CD4-positive, alpha-beta memory T cell (primary cell): ENCODE data around the gene LRRC30. TPM values are rescaled to one million over a fixed set of nuclear protein-coding genes. Genes with fewer than 3 reads are reported as not detected.

Experiments
- CTCF ChIA-PET: fragments of 350-600 bp; sonication (Branson Sonifier 250); formaldehyde crosslinking; loops from one replicate; lab custom pipeline; 2021; ENCODE audit warnings: inconsistent platforms; ENCODE audit not compliant: partially characterized antibody; lab: Charles Lee
- POLR2A ChIA-PET: fragments of 350-600 bp; sonication (Branson Sonifier 250); formaldehyde crosslinking; loops from one replicate; lab custom pipeline; 2021; ENCODE audit not compliant: partially characterized antibody; lab: Charles Lee
- DNase-seq, 5 donors: peaks; one replicate each; pipeline versions ENCODE4 v3.0.0 to v3.0.0-alpha.2; 2020 to 2022; ENCODE audit warnings: mixed read lengths in 1 of 5
- H3K27ac ChIP-seq: one replicate; pipeline ENCODE4 v1.7.0; 2013; ENCODE audit warnings: low read depth, low read length
- H3K27me3 ChIP-seq: 2 replicates; pipeline ENCODE4 v1.7.0; 2013; ENCODE audit warnings: mild to moderate bottlenecking, low read length, moderate library complexity; ENCODE audit not compliant: insufficient read depth
- H3K36me3 ChIP-seq: 2 replicates; pipeline ENCODE4 v1.7.0; 2013; ENCODE audit warnings: mild to moderate bottlenecking, low read length, moderate library complexity; ENCODE audit not compliant: insufficient read depth
- H3K4me1 ChIP-seq: 2 replicates; pipeline ENCODE4 v1.7.0; 2013; ENCODE audit warnings: mild to moderate bottlenecking, low read length, moderate library complexity; ENCODE audit not compliant: insufficient read depth
- H3K4me3 ChIP-seq, 2 donors: one replicate each; pipeline ENCODE4 v1.7.0; 2013; ENCODE audit warnings: low read length in 2 of 2, mild to moderate bottlenecking in 1 of 2
- H3K9me3 ChIP-seq, 2 donors: one replicate each; pipeline ENCODE4 v1.7.0; 2013; ENCODE audit warnings: low read length in 2 of 2, control low read depth in 1 of 2; ENCODE audit not compliant: control insufficient read depth in 1 of 2
- H3K27ac Mint-ChIP-seq, 7 donors: one replicate each; pipeline ENCODE4 v1.8.0; 2020 to 2021; ENCODE audit warnings: mixed read lengths in 7 of 7, mild to moderate bottlenecking in 6 of 7, inconsistent platforms in 3 of 7, moderate library complexity in 3 of 7
- H3K27me3 Mint-ChIP-seq, 2 donors: one replicate each; pipeline ENCODE4 v1.8.0; 2020 to 2021; ENCODE audit warnings: mixed read lengths in 2 of 2
- H3K36me3 Mint-ChIP-seq, 2 donors: one replicate each; pipeline ENCODE4 v1.8.0; 2020 to 2021; ENCODE audit warnings: mixed read lengths in 2 of 2, inconsistent platforms in 1 of 2, mild to moderate bottlenecking in 1 of 2
- H3K4me1 Mint-ChIP-seq, 4 donors: one replicate each; pipeline ENCODE4 v1.8.0; 2020 to 2021; ENCODE audit warnings: mixed read lengths in 4 of 4, mild to moderate bottlenecking in 1 of 4
- H3K4me3 Mint-ChIP-seq, 8 donors: one replicate each; pipeline ENCODE4 v1.8.0; 2020 to 2021; ENCODE audit warnings: mixed read lengths in 8 of 8, mild to moderate bottlenecking in 7 of 8, moderate library complexity in 6 of 8, inconsistent platforms in 3 of 8
- H3K9me3 Mint-ChIP-seq, 8 donors: one replicate each; pipeline ENCODE4 v1.8.0; 2020 to 2021; ENCODE audit warnings: mixed read lengths in 8 of 8, mild to moderate bottlenecking in 5 of 8, inconsistent platforms in 3 of 8, moderate library complexity in 1 of 8
- intact Hi-C: fragments of 100-400 bp; cut with micrococcal nuclease; formaldehyde crosslinking; loops from one replicate; pipeline ENCODE4 v1.15.1; 2023
- polyA plus RNA-seq, 2 donors: library from polyadenylated mRNA; unstranded; fragments of 300-500 nt; fragmentation: Illumina TruSeq; gene quantifications; one replicate each; pipeline ENCODE4 v1.2.3, GENCODE V29; 2021
- total RNA-seq, 2 experiments: library from RNA; stranded (reverse); gene quantifications; one replicate each; pipeline ENCODE4 v1.2.3, GENCODE V29; 2021

The LRRC30 gene
- total RNA-seq, result not detected
- polyA plus RNA-seq, result not detected

DNA sequence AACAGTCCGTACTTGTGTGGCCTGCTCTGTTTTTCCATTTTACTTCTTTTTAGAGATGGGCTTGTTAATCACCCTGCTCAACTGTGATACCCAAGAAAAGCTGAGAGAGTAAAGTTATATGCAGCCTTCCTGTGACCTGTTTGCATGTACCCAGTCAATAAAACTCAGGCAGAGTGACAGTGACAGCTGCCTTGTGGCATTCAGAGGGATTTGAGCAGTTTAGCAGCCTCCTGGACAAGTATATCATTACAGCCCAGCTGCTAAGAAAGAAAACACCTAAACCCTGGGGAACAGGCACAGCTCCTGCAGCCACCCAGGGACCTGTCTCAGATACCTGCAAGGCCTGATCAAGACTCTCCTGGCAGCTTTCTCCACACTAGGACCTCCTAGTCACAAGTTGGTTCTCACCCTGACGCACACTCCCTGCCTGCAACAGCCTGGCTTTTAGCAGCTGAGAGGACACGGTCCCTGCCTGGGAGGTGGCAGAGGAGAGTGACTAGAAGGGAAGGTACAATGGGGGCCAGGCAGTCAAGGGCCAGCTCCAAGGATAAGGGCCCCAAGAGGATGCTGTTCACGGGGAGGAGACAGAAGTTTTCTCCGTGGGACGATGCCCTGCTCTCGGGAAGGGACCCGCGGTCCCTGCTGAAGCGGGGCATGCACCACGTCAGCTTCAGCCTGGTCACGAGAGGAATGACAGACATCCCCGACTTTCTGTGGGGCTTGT is at the start of gene LRRC30:
TSS of gene LRRC30 (plus strand) at position 464 of the 724 bp plus-strand sequence. CDS start at position 514, 50 bp downstream.
- H3K27me3 ChIP-seq, result no peaks in the 10 kb centered on the region
- CTCF ChIA-PET, result no interaction called here
- POLR2A ChIA-PET, result no interaction called here
- Mint-ChIP-seq H3K9me3 (peaks cover 0 to 7% (median 0%) of the 10 kb centered on the region in 8 donors), H3K4me1 (no peaks in the 10 kb centered on the region), H3K36me3 (no peaks in the 10 kb centered on the region), H3K4me3 (no peak within 1 kb of the TSS), H3K27ac (no peak within 1 kb of the TSS), H3K27me3 (no peaks in the 10 kb centered on the region)
- intact Hi-C loops, result no loop called here
- DNase-seq, result no peak
- no peak within 1 kb of the TSS for H3K4me3 ChIP-seq
- no peak within 1 kb of the TSS for H3K27ac ChIP-seq
- H3K36me3 ChIP-seq, result no peaks in the 10 kb centered on the region
- H3K9me3 ChIP-seq, result no peaks in the 10 kb centered on the region
- no peaks in the 10 kb centered on the region for H3K4me1 ChIP-seq

DNA sequence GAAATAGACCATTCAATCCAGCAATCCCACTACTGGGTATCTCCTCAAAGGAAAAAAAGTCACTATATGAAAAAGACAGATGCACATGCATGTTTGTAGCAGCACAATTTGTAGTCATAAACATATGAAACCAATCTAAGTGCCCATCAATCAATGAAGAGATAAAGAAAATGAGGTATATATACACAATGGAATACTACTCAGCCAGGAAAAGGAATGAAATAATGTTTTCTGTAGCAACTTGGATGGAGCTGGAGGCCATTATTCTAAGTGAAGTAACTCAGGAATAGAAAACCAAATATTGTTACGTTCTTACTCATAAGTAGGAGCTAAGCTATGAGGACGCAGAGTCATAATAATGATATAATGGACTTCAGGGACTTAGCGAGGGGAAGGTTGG is 45.2 kb upstream of the LRRC30 start:
- H3K9me3 Mint-ChIP-seq, result peaks cover 0 to 21% (median 12%) of the 10 kb centered on the region in 8 donors
- Histone ChIP-seq H3K27me3 (no peaks in the 10 kb centered on the region), H3K27ac (no peak overlapping the region), H3K4me3 (no peak overlapping the region), H3K9me3 (no peaks in the 10 kb centered on the region), H3K36me3 (no peaks in the 10 kb centered on the region), H3K4me1 (no peaks in the 10 kb centered on the region)
- ChIA-PET CTCF (no interaction called here), POLR2A (no interaction called here)
- DNase-seq, result no peak
- no peaks in the 10 kb centered on the region for H3K4me1 Mint-ChIP-seq
- intact Hi-C loops, result no loop called here
- peaks cover 0 to 1% of the 10 kb centered on the region in 2 donors for H3K36me3 Mint-ChIP-seq
- no peaks in the 10 kb centered on the region for H3K27me3 Mint-ChIP-seq
- H3K4me3 Mint-ChIP-seq, result no peak overlapping the region
- H3K27ac Mint-ChIP-seq, result no peak overlapping the region

DNA sequence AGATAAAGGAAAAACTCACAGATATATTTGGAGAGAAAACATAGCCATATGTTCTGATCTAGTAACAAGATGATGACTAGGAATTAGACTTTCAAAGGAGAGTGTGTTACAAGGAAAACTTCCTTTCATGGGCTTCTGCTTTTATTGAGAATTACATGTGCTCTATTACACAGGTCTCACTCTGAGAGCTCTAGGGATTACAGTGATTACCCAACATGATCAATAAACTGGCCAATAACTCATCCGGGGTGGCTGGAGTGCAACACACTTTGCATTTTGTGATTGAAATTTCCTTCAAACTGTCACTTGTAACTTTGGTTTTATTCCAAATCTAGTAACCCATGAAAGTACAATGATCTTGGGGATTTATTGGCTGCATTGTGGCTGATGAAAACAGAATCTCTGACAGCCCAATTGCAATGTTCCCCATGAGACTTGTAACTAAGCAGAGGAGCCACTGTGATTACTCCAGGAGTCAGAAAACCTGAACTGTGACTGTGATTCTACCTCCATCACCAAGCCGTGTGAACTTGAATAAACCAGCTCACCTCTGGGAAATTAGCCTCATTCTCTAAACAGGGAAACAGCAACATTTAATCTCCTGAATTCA is 40.2 kb upstream of the LRRC30 start:
- Histone ChIP-seq H3K36me3 (no peaks in the 10 kb centered on the region), H3K27me3 (no peaks in the 10 kb centered on the region), H3K9me3 (no peaks in the 10 kb centered on the region), H3K27ac (no peak overlapping the region), H3K4me1 (no peaks in the 10 kb centered on the region), H3K4me3 (no peak overlapping the region)
- no peaks in the 10 kb centered on the region for H3K36me3 Mint-ChIP-seq
- peaks cover 0 to 13% (median 5%) of the 10 kb centered on the region in 8 donors for H3K9me3 Mint-ChIP-seq
- ChIA-PET POLR2A (no interaction called here), CTCF (no interaction called here)
- intact Hi-C loops, result no loop called here
- no peaks in the 10 kb centered on the region for H3K27me3 Mint-ChIP-seq
- H3K27ac Mint-ChIP-seq, result no peak overlapping the region
- DNase-seq, result no peak
- no peak overlapping the region for H3K4me3 Mint-ChIP-seq
- H3K4me1 Mint-ChIP-seq, result no peaks in the 10 kb centered on the region

DNA sequence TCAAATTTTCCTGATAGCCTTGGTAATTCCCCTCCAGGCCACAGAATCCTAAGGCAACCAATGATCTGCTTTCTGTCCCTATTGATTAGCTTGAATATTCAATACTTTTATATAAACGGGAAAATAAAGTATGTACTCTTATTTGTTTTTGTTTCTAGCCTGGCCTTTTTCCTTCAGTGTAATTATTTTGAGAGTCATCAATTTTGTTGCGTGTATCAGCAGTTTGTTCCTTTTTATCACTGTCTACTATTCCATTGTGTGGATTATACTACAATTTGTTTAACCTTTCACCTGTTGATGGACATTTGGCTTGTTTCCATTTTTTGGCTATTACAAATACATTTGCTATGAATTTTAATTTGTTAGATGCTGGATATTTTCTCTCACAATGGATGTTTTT is 39.2 kb upstream of the LRRC30 start:
- Mint-ChIP-seq H3K27me3 (no peaks in the 10 kb centered on the region), H3K27ac (no peak overlapping the region), H3K4me3 (no peak overlapping the region), H3K4me1 (no peaks in the 10 kb centered on the region), H3K36me3 (no peaks in the 10 kb centered on the region), H3K9me3 (peaks cover 0 to 8% (median 3%) of the 10 kb centered on the region in 8 donors)
- intact Hi-C loops, result no loop called here
- H3K36me3 ChIP-seq, result no peaks in the 10 kb centered on the region
- CTCF ChIA-PET, result no interaction called here
- no peaks in the 10 kb centered on the region for H3K27me3 ChIP-seq
- no peak overlapping the region for H3K4me3 ChIP-seq
- H3K4me1 ChIP-seq, result no peaks in the 10 kb centered on the region
- no peak overlapping the region for H3K27ac ChIP-seq
- DNase-seq, result no peak
- POLR2A ChIA-PET, result no interaction called here
- H3K9me3 ChIP-seq, result no peaks in the 10 kb centered on the region

DNA sequence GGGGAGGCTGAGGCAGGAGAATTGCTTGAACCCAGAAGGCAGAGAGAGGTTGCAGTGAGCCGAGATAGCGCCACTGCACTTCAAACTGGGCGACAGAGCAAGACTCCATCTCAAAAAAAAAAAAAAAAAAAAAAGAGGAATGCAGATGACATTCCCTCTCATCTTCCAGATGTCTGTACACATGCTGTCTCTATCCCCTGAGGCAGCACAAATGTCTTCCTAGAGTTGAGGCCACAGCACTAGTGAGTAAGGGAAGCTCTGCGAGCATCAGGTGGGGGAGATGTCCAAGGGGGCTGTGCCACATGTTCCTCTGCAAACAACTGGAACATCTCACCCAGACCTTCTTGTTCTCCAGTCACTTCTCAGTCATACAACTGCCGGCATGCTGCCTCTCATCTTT is 35.6 kb upstream of the LRRC30 start:
- Mint-ChIP-seq H3K36me3 (no peaks in the 10 kb centered on the region), H3K9me3 (peaks cover 0 to 7% (median 3%) of the 10 kb centered on the region in 8 donors), H3K27ac (no peak overlapping the region), H3K4me1 (peaks cover 0 to 1% (median 0%) of the 10 kb centered on the region in 4 donors), H3K4me3 (no peak overlapping the region), H3K27me3 (no peaks in the 10 kb centered on the region)
- POLR2A ChIA-PET, result no interaction called here
- no peaks in the 10 kb centered on the region for H3K9me3 ChIP-seq
- DNase-seq, result no peak
- CTCF ChIA-PET, result interaction anchor here (0.8 kb wide), 1 partner anchor 30 kb away, joined by 3 read pairs; no protein-coding TSS in a partner anchor
- H3K27ac ChIP-seq, result no peak overlapping the region
- H3K4me3 ChIP-seq, result no peak overlapping the region
- no peaks in the 10 kb centered on the region for H3K27me3 ChIP-seq
- no peaks in the 10 kb centered on the region for H3K36me3 ChIP-seq
- no peaks in the 10 kb centered on the region for H3K4me1 ChIP-seq
- intact Hi-C loops, result no loop called here

DNA sequence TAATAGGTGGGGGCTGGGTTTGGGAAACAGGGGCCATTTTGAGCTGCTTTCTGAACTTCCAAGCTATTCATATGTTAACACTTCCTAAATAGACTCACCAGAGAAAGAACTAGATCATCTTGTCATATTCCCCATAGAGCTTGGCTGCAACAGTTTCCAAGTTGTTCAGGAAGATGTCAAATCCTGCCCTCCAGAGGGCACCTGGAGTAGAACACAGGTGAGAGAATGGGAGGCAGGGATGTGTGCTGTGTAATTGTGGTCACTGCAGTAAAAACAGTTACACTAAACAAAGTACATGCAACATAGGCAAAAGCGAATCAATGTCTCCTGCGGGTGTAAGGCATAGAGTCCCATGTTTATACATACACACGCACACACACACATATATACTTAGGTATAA is 34.5 kb upstream of the LRRC30 start:
- H3K27ac ChIP-seq, result no peak overlapping the region
- no peaks in the 10 kb centered on the region for H3K36me3 ChIP-seq
- no peak for DNase-seq
- H3K4me1 Mint-ChIP-seq, result peaks cover 0 to 1% (median 0%) of the 10 kb centered on the region in 4 donors
- POLR2A ChIA-PET, result no interaction called here
- no peaks in the 10 kb centered on the region for H3K36me3 Mint-ChIP-seq
- no peak overlapping the region for H3K4me3 Mint-ChIP-seq
- peaks cover 0 to 7% (median 3%) of the 10 kb centered on the region in 8 donors for H3K9me3 Mint-ChIP-seq
- H3K9me3 ChIP-seq, result no peaks in the 10 kb centered on the region
- CTCF ChIA-PET, result no interaction called here
- H3K27ac Mint-ChIP-seq, result no peak overlapping the region
- no peaks in the 10 kb centered on the region for H3K27me3 Mint-ChIP-seq
- no peak overlapping the region for H3K4me3 ChIP-seq
- H3K27me3 ChIP-seq, result no peaks in the 10 kb centered on the region
- intact Hi-C loops, result no loop called here
- H3K4me1 ChIP-seq, result no peaks in the 10 kb centered on the region

- H3K27me3 ChIP-seq, result no peaks in the 10 kb centered on the region
- DNase-seq, result no peak
- no peaks in the 10 kb centered on the region for H3K36me3 ChIP-seq
- Mint-ChIP-seq H3K27ac (no peak overlapping the region), H3K27me3 (no peaks in the 10 kb centered on the region), H3K4me3 (no peak overlapping the region), H3K9me3 (peaks cover 0 to 5% (median 2%) of the 10 kb centered on the region in 8 donors), H3K36me3 (no peaks in the 10 kb centered on the region), H3K4me1 (peaks cover 0 to 1% (median 0%) of the 10 kb centered on the region in 4 donors)
- ChIA-PET CTCF (no interaction called here), POLR2A (no interaction called here)
- H3K9me3 ChIP-seq, result no peaks in the 10 kb centered on the region
- H3K4me1 ChIP-seq, result no peaks in the 10 kb centered on the region
- intact Hi-C loops, result no loop called here
- H3K4me3 ChIP-seq, result no peak overlapping the region
- no peak overlapping the region for H3K27ac ChIP-seq
These were observed 33.0 kb upstream of the LRRC30 start for GRCh38 chr18:7197854-7198253.
